Measurements from ENCODE around the gene LRRC75A.
A peak's percentile ranks its signal among the peaks of the same experiment; 100 is the strongest.

The LRRC75A gene

GRCh38 chr17:16507918-16508533, 16.0 kb upstream of the LRRC75A start:
- no peak overlapping the region for H3K27ac ChIP-seq
- TF ChIP-seq CTCF (IDR thresholded peaks at IDR 0.05) = no peak
- no peak for TF ChIP-seq ZFX (IDR thresholded peaks at IDR 0.05; ENCODE audit: borderline replicate concordance)

- no peak overlapping the region for H3K27ac ChIP-seq
- no peak for TF ChIP-seq ZFX (IDR thresholded peaks at IDR 0.05; ENCODE audit: borderline replicate concordance)
- 0 out of 2 replicates have a peak, but pooled peaks have one; percentile 9 for TF ChIP-seq CTCF (IDR thresholded peaks at IDR 0.05)
Observed at GRCh38 chr17:16506188-16506587, 14.2 kb upstream of the LRRC75A start.

- TF ChIP-seq ZFX (IDR thresholded peaks at IDR 0.05; ENCODE audit: borderline replicate concordance) (no peak), CTCF (IDR thresholded peaks at IDR 0.05) (no peak)
- H3K27ac ChIP-seq = no peak overlapping the region
Observed at GRCh38 chr17:16504984-16505383, 13.0 kb upstream of the LRRC75A start.

- H3K27ac ChIP-seq = no peak overlapping the region
- TF ChIP-seq CTCF (IDR thresholded peaks at IDR 0.05) (no peak), ZFX (IDR thresholded peaks at IDR 0.05; ENCODE audit: borderline replicate concordance) (no peak)
Observed at GRCh38 chr17:16496820-16497489, 5.0 kb upstream of the LRRC75A start.

GRCh38 chr17:16495980-16496819, 4.2 kb upstream of the LRRC75A start:
- H3K27ac ChIP-seq = no peak overlapping the region

GRCh38 chr17:16495561-16495960, 3.6 kb upstream of the LRRC75A start:
- TF ChIP-seq CTCF (IDR thresholded peaks at IDR 0.05) = no peak
- TF ChIP-seq ZFX (IDR thresholded peaks at IDR 0.05; ENCODE audit: borderline replicate concordance) = no peak
- H3K27ac ChIP-seq = no peak overlapping the region

More at GRCh38 chr17:16495980-16496819, 4.2 kb upstream of the LRRC75A start:
- no peak for TF ChIP-seq CTCF (IDR thresholded peaks at IDR 0.05)
- no peak for TF ChIP-seq ZFX (IDR thresholded peaks at IDR 0.05; ENCODE audit: borderline replicate concordance)
